ENCODE results near the gene NDST4. TPM values are rescaled to one million over a fixed set of nuclear protein-coding genes. Genes with fewer than 3 reads are reported as not detected.

NDST4 gene
- total RNA-seq, 2 donors from 2014 or later: not detected

- TF ChIP-seq CTCF (IDR thresholded peaks at IDR 0.05): no peak
- no peaks in the 10 kb centered on the region for H3K36me3 ChIP-seq
- H3K4me1 ChIP-seq: no peaks in the 10 kb centered on the region
- H3K27me3 ChIP-seq: no peaks in the 10 kb centered on the region
- no peaks in the 10 kb centered on the region for H3K9me3 ChIP-seq
- H3K4me3 ChIP-seq: no peak overlapping the region
- DNase-seq (ENCODE audit: low spot score): no peak
- H3K27ac ChIP-seq: no peak overlapping the region
These were observed 273.4 kb downstream of the NDST4 start for GRCh38 chr4:114839986-114840385.

GRCh38 chr4:114830628-114831027 is 282.8 kb downstream of the NDST4 start:
- TF ChIP-seq CTCF (IDR thresholded peaks at IDR 0.05): no peak
- Histone ChIP-seq H3K4me3 (no peak overlapping the region), H3K9me3 (no peaks in the 10 kb centered on the region), H3K36me3 (no peaks in the 10 kb centered on the region), H3K27me3 (no peaks in the 10 kb centered on the region), H3K27ac (no peak overlapping the region), H3K4me1 (no peaks in the 10 kb centered on the region)
- no peak for DNase-seq (ENCODE audit: low spot score)

- Histone ChIP-seq H3K36me3 (no peaks in the 10 kb centered on the region), H3K9me3 (no peaks in the 10 kb centered on the region), H3K4me1 (no peaks in the 10 kb centered on the region), H3K27ac (no peak overlapping the region), H3K27me3 (no peaks in the 10 kb centered on the region), H3K4me3 (no peak overlapping the region)
- no peak for DNase-seq (ENCODE audit: low spot score)
- no peak for TF ChIP-seq CTCF (IDR thresholded peaks at IDR 0.05)
These were observed 285.8 kb downstream of the NDST4 start for GRCh38 chr4:114827651-114828050.

GRCh38 chr4:114815760-114816159 is 297.7 kb downstream of the NDST4 start:
- no peak for TF ChIP-seq CTCF (IDR thresholded peaks at IDR 0.05)
- H3K27ac ChIP-seq: no peak overlapping the region
- H3K4me3 ChIP-seq: no peak overlapping the region
- H3K27me3 ChIP-seq: no peaks in the 10 kb centered on the region
- DNase-seq (ENCODE audit: low spot score): no peak
- H3K9me3 ChIP-seq: no peaks in the 10 kb centered on the region
- no peaks in the 10 kb centered on the region for H3K36me3 ChIP-seq
- H3K4me1 ChIP-seq: no peaks in the 10 kb centered on the region

GRCh38 chr4:114813961-114814360 is 299.5 kb downstream of the NDST4 start:
- H3K27ac ChIP-seq: no peak overlapping the region
- H3K36me3 ChIP-seq: no peaks in the 10 kb centered on the region
- no peak for TF ChIP-seq CTCF (IDR thresholded peaks at IDR 0.05)
- H3K9me3 ChIP-seq: no peaks in the 10 kb centered on the region
- H3K4me1 ChIP-seq: no peaks in the 10 kb centered on the region
- no peak overlapping the region for H3K4me3 ChIP-seq
- H3K27me3 ChIP-seq: no peaks in the 10 kb centered on the region
- no peak for DNase-seq (ENCODE audit: low spot score)

- Histone ChIP-seq H3K4me3 (no peak overlapping the region), H3K4me1 (no peaks in the 10 kb centered on the region), H3K27ac (no peak overlapping the region), H3K27me3 (no peaks in the 10 kb centered on the region), H3K36me3 (no peaks in the 10 kb centered on the region), H3K9me3 (no peaks in the 10 kb centered on the region)
- no peak for DNase-seq (ENCODE audit: low spot score)
- TF ChIP-seq CTCF (IDR thresholded peaks at IDR 0.05): no peak
These were observed 301.7 kb downstream of the NDST4 start for GRCh38 chr4:114811564-114812301.
